H9 (cell line): Measurements from ENCODE around the gene KIF24. TPM values are rescaled to one million over a fixed set of nuclear protein-coding genes. Genes with fewer than 3 reads are reported as not detected.

Source experiments
- DNase-seq: peaks from one replicate; pipeline ENCODE4 v3.0.0-alpha.2; 2017
- H2AFZ ChIP-seq: one replicate; pipeline ENCODE4 v1.6.1; 2013; ENCODE audit warnings: mild to moderate bottlenecking, low read length, control low read depth, moderate library complexity
- H2AK5ac ChIP-seq: 2 replicates; pipeline ENCODE4 v1.6.1; 2013; ENCODE audit warnings: low read length, control low read depth, mixed read lengths; ENCODE audit not compliant: insufficient read length
- H2BK120ac ChIP-seq: one replicate; pipeline ENCODE4 v1.6.1; 2013; ENCODE audit warnings: low read depth, mild to moderate bottlenecking, low read length, control low read depth, inconsistent platforms; ENCODE audit not compliant: poor library complexity, severe bottlenecking
- H2BK12ac ChIP-seq: 2 replicates; pipeline ENCODE4 v1.6.1; 2013; ENCODE audit warnings: low read length, control low read depth, mixed read lengths, low read depth; ENCODE audit not compliant: insufficient read length
- H2BK15ac ChIP-seq: 2 replicates; pipeline ENCODE4 v1.6.1; 2013; ENCODE audit warnings: low read depth, low read length, control low read depth
- H2BK20ac ChIP-seq: one replicate; pipeline ENCODE4 v1.6.1; 2013; ENCODE audit warnings: low read depth, mild to moderate bottlenecking, low read length, control low read depth, inconsistent platforms; ENCODE audit not compliant: poor library complexity, severe bottlenecking
- H2BK5ac ChIP-seq: 2 replicates; pipeline ENCODE4 v1.6.1; 2013; ENCODE audit warnings: low read length, control low read depth, mixed read lengths; ENCODE audit not compliant: insufficient read length
- H3K14ac ChIP-seq: 2 replicates; pipeline ENCODE4 v1.6.1; 2013; ENCODE audit warnings: low read length, control low read depth; ENCODE audit not compliant: insufficient read depth
- H3K18ac ChIP-seq: 2 replicates; pipeline ENCODE4 v1.6.1; 2013; ENCODE audit warnings: low read depth, mild to moderate bottlenecking, mixed read lengths, low read length, control low read depth; ENCODE audit not compliant: insufficient read length
- H3K23ac ChIP-seq: 2 replicates; pipeline ENCODE4 v1.6.1; 2013; ENCODE audit warnings: low read length, control low read depth, mixed read lengths, low read depth; ENCODE audit not compliant: insufficient read length
- H3K23me2 ChIP-seq: 2 replicates; pipeline ENCODE4 v1.6.1; 2013; ENCODE audit warnings: low read depth, mild to moderate bottlenecking, mixed read lengths, low read length, control low read depth; ENCODE audit not compliant: insufficient read length, poor library complexity, severe bottlenecking
- H3K27ac ChIP-seq: 2 replicates; pipeline ENCODE4 v1.5.1; 2013; ENCODE audit warnings: low read length, control low read depth, mixed read lengths, low read depth; ENCODE audit not compliant: insufficient read length
- H3K27me3 ChIP-seq: 2 replicates; pipeline ENCODE4 v1.6.1; 2013; ENCODE audit warnings: low read length, control low read depth, inconsistent platforms; ENCODE audit not compliant: insufficient read depth
- H3K4ac ChIP-seq: 2 replicates; pipeline ENCODE4 v1.6.1; 2013; ENCODE audit warnings: low read depth, mild to moderate bottlenecking, control low read depth, inconsistent platforms, low read length, moderate library complexity
- H3K4me1 ChIP-seq: 2 replicates; pipeline ENCODE4 v1.6.1; 2013; ENCODE audit warnings: low read length, control low read depth, inconsistent platforms; ENCODE audit not compliant: insufficient read depth
- H3K4me2 ChIP-seq: 2 replicates; pipeline ENCODE4 v1.6.1; 2013; ENCODE audit warnings: low read length, control low read depth, mixed read lengths; ENCODE audit not compliant: insufficient read length, insufficient read depth
- H3K56ac ChIP-seq: 2 replicates; pipeline ENCODE4 v1.6.1; 2013; ENCODE audit warnings: low read depth, mild to moderate bottlenecking, mixed read lengths, low read length, control low read depth; ENCODE audit not compliant: insufficient read length
- H3K79me1 ChIP-seq: 2 replicates; pipeline ENCODE4 v1.6.1; 2013; ENCODE audit warnings: low read depth, mild to moderate bottlenecking, moderate library complexity, low read length, control low read depth, inconsistent platforms; ENCODE audit not compliant: insufficient read depth, poor library complexity, severe bottlenecking
- H3K79me2 ChIP-seq: 2 replicates; pipeline ENCODE4 v1.6.1; 2013; ENCODE audit warnings: low read length, control low read depth, inconsistent platforms; ENCODE audit not compliant: insufficient read depth
- H3K9ac ChIP-seq: 2 replicates; pipeline ENCODE4 v1.6.1; 2013; ENCODE audit warnings: low read length, control low read depth, mixed read lengths; ENCODE audit not compliant: insufficient read length; ENCODE audit errors: extremely low read depth
- H3K9me3 ChIP-seq: one replicate; pipeline ENCODE4 v1.6.1; 2013; ENCODE audit warnings: low read depth, low read length, inconsistent platforms; ENCODE audit not compliant: control insufficient read depth
- H3T11ph ChIP-seq: one replicate; pipeline ENCODE4 v1.6.1; 2013; ENCODE audit warnings: mild to moderate bottlenecking, low read length, control low read depth, inconsistent platforms
- H4K20me1 ChIP-seq: one replicate; pipeline ENCODE4 v1.6.1; 2013; ENCODE audit not compliant: control insufficient read depth, insufficient read length, insufficient read depth
- H4K5ac ChIP-seq: 2 replicates; pipeline ENCODE4 v1.6.1; 2013; ENCODE audit warnings: low read depth, mild to moderate bottlenecking, mixed read lengths, low read length, control low read depth; ENCODE audit not compliant: insufficient read length
- H4K8ac ChIP-seq: replicated peaks from 2 replicates; pipeline ENCODE4 v1.6.1; 2013; ENCODE audit warnings: low read length, control low read depth, mixed read lengths, low read depth; ENCODE audit not compliant: insufficient read length
- H4K91ac ChIP-seq: 2 replicates; pipeline ENCODE4 v1.6.1; 2013; ENCODE audit warnings: low read depth, mild to moderate bottlenecking, moderate library complexity, mixed read lengths, low read length, control low read depth; ENCODE audit not compliant: insufficient read length
- H3K27ac Mint-ChIP-seq, 3 experiments: 2 replicates in 2 of 3; 3 replicates in 1 of 3; pipeline ENCODE4 v1.8.0; 2020 to 2021; ENCODE audit warnings: mixed read lengths in 3 of 3, mild to moderate bottlenecking in 1 of 3, moderate library complexity in 1 of 3
- H3K27me3 Mint-ChIP-seq: 2 replicates; pipeline ENCODE4 v1.8.0; 2021; ENCODE audit warnings: low read depth, mild to moderate bottlenecking, moderate library complexity, mixed read lengths
- H3K36me3 Mint-ChIP-seq, 3 experiments: 2 replicates in 2 of 3; 3 replicates in 1 of 3; pipeline ENCODE4 v1.8.0; 2020 to 2021; ENCODE audit warnings: low read depth in 3 of 3, mixed read lengths in 3 of 3; ENCODE audit not compliant: insufficient read depth in 1 of 3
- H3K4me1 Mint-ChIP-seq, 2 experiments: 2 replicates each; pipeline ENCODE4 v1.8.0; 2020; ENCODE audit warnings: mixed read lengths in 2 of 2
- H3K4me3 Mint-ChIP-seq, 2 experiments: 2 replicates in 1 of 2; 3 replicates in 1 of 2; pipeline ENCODE4 v1.8.0; 2020 to 2021; ENCODE audit warnings: mild to moderate bottlenecking in 2 of 2, mixed read lengths in 2 of 2, moderate library complexity in 1 of 2
- H3K9me3 Mint-ChIP-seq, 2 experiments: 2 replicates in 1 of 2; 3 replicates in 1 of 2; pipeline ENCODE4 v1.8.0; 2020; ENCODE audit warnings: mild to moderate bottlenecking in 2 of 2, mixed read lengths in 2 of 2, moderate library complexity in 1 of 2
- CTCF ChIP-seq: fragments of 200-600 bp; sonication (generic); conservative IDR thresholded peaks from 3 replicates; pipeline ENCODE4 v1.8.0; 2021; ENCODE audit warnings: antibody characterized with exemption, mild to moderate bottlenecking
- WGBS: extraction: QIAGEN DNeasy Blood & Tissue Kit; methylation state at CpG from one replicate; pipeline ENCODE4 v1.1.7; 2013; ENCODE audit warnings: missing lambda C conversion rate, low lambda C conversion rate, mixed read lengths; ENCODE audit not compliant: insufficient read length; ENCODE audit errors: extremely low coverage; 5-methylcytosine and 5-hydroxymethylcytosine counted together
- total RNA-seq: library from RNA; stranded (reverse); gene quantifications from 2 replicates; pipeline ENCODE4 v1.2.1, GENCODE V29; 2021

Gene KIF24
- total RNA-seq, 1 experiment from 2014 or later: 4.0 TPM

DNA sequence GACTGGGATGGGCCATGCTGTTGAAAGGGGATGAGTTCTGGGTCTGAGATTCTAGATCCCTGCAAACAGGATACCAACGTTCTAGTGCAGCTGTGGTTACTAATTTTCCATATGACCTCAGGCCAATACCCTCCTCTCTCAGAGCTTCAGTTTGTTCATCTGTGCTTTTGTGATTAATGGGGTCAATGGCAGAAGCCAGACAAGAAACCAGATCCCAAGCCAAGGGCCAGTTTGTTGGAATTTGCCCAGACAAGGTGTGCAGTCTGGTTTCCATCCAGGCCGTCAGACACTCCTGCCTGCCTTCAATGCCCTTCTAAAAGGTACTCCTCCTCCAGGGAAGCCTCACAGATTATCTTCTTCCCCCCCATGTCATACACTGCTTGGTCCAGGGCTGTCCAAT is 36.2 kb upstream of the KIF24 start:
- no peaks in the 10 kb centered on the region for H3K27me3 ChIP-seq
- no peak overlapping the region for H2BK5ac ChIP-seq
- H3K23ac ChIP-seq: no peak overlapping the region
- H3T11ph ChIP-seq: no peak overlapping the region
- Mint-ChIP-seq H3K9me3 (peaks cover 7 to 22% of the 10 kb centered on the region in 2 experiments; a peak in 4 of 5 replicates), H3K36me3 (peaks cover 27 to 29% (median 28%) of the 10 kb centered on the region in 3 experiments), H3K4me3 (no peak overlapping the region), H3K4me1 (peaks cover 25 to 26% of the 10 kb centered on the region in 2 experiments), H3K27ac (no peak overlapping the region), H3K27me3 (peaks cover 14% of the 10 kb centered on the region)
- H3K4me2 ChIP-seq: no peak overlapping the region
- TF ChIP-seq CTCF: no peak
- H4K5ac ChIP-seq: no peak overlapping the region
- no peak overlapping the region for H4K8ac ChIP-seq
- no peak overlapping the region for H2AK5ac ChIP-seq
- H3K18ac ChIP-seq: no peak overlapping the region
- no peaks in the 10 kb centered on the region for H3K23me2 ChIP-seq
- H2BK120ac ChIP-seq: no peak overlapping the region
- H3K9me3 ChIP-seq: no peaks in the 10 kb centered on the region
- H4K91ac ChIP-seq: no peak overlapping the region
- no peak overlapping the region for H3K14ac ChIP-seq
- no peaks in the 10 kb centered on the region for H4K20me1 ChIP-seq
- H3K9ac ChIP-seq: no peak overlapping the region
- H3K4me1 ChIP-seq: peaks cover 24% of the 10 kb centered on the region
- no peak overlapping the region for H2BK15ac ChIP-seq
- no CpG with 5 or more reads among the region's 2 CpGs for WGBS
- H3K27ac ChIP-seq: no peak overlapping the region
- H2BK20ac ChIP-seq: no peak overlapping the region
- H3K56ac ChIP-seq: no peak overlapping the region
- H2BK12ac ChIP-seq: no peak overlapping the region
- no peak overlapping the region for H2AFZ ChIP-seq
- H3K79me2 ChIP-seq: no peaks in the 10 kb centered on the region
- no peaks in the 10 kb centered on the region for H3K79me1 ChIP-seq
- H3K4ac ChIP-seq: no peak overlapping the region
- no peak for DNase-seq
